H9 (cell line): ENCODE results near the gene CALCOCO1. TPM values are rescaled to one million over a fixed set of nuclear protein-coding genes. Genes with fewer than 3 reads are reported as not detected.

ENCODE experiments used
- DNase-seq: peaks from one replicate; pipeline ENCODE4 v3.0.0-alpha.2; 2017
- H2AFZ ChIP-seq: one replicate; pipeline ENCODE4 v1.6.1; 2013; ENCODE audit warnings: mild to moderate bottlenecking, low read length, control low read depth, moderate library complexity
- H2AK5ac ChIP-seq: 2 replicates; pipeline ENCODE4 v1.6.1; 2013; ENCODE audit warnings: low read length, control low read depth, mixed read lengths; ENCODE audit not compliant: insufficient read length
- H2BK120ac ChIP-seq: one replicate; pipeline ENCODE4 v1.6.1; 2013; ENCODE audit warnings: low read depth, mild to moderate bottlenecking, low read length, control low read depth, inconsistent platforms; ENCODE audit not compliant: poor library complexity, severe bottlenecking
- H2BK12ac ChIP-seq: 2 replicates; pipeline ENCODE4 v1.6.1; 2013; ENCODE audit warnings: low read length, control low read depth, mixed read lengths, low read depth; ENCODE audit not compliant: insufficient read length
- H2BK15ac ChIP-seq: 2 replicates; pipeline ENCODE4 v1.6.1; 2013; ENCODE audit warnings: low read depth, low read length, control low read depth
- H2BK20ac ChIP-seq: one replicate; pipeline ENCODE4 v1.6.1; 2013; ENCODE audit warnings: low read depth, mild to moderate bottlenecking, low read length, control low read depth, inconsistent platforms; ENCODE audit not compliant: poor library complexity, severe bottlenecking
- H2BK5ac ChIP-seq: 2 replicates; pipeline ENCODE4 v1.6.1; 2013; ENCODE audit warnings: low read length, control low read depth, mixed read lengths; ENCODE audit not compliant: insufficient read length
- H3K14ac ChIP-seq: 2 replicates; pipeline ENCODE4 v1.6.1; 2013; ENCODE audit warnings: low read length, control low read depth; ENCODE audit not compliant: insufficient read depth
- H3K18ac ChIP-seq: 2 replicates; pipeline ENCODE4 v1.6.1; 2013; ENCODE audit warnings: low read depth, mild to moderate bottlenecking, mixed read lengths, low read length, control low read depth; ENCODE audit not compliant: insufficient read length
- H3K23ac ChIP-seq: 2 replicates; pipeline ENCODE4 v1.6.1; 2013; ENCODE audit warnings: low read length, control low read depth, mixed read lengths, low read depth; ENCODE audit not compliant: insufficient read length
- H3K23me2 ChIP-seq: 2 replicates; pipeline ENCODE4 v1.6.1; 2013; ENCODE audit warnings: low read depth, mild to moderate bottlenecking, mixed read lengths, low read length, control low read depth; ENCODE audit not compliant: insufficient read length, poor library complexity, severe bottlenecking
- H3K27ac ChIP-seq: 2 replicates; pipeline ENCODE4 v1.5.1; 2013; ENCODE audit warnings: low read length, control low read depth, mixed read lengths, low read depth; ENCODE audit not compliant: insufficient read length
- H3K27me3 ChIP-seq: 2 replicates; pipeline ENCODE4 v1.6.1; 2013; ENCODE audit warnings: low read length, control low read depth, inconsistent platforms; ENCODE audit not compliant: insufficient read depth
- H3K4ac ChIP-seq: 2 replicates; pipeline ENCODE4 v1.6.1; 2013; ENCODE audit warnings: low read depth, mild to moderate bottlenecking, control low read depth, inconsistent platforms, low read length, moderate library complexity
- H3K4me1 ChIP-seq: 2 replicates; pipeline ENCODE4 v1.6.1; 2013; ENCODE audit warnings: low read length, control low read depth, inconsistent platforms; ENCODE audit not compliant: insufficient read depth
- H3K4me2 ChIP-seq: 2 replicates; pipeline ENCODE4 v1.6.1; 2013; ENCODE audit warnings: low read length, control low read depth, mixed read lengths; ENCODE audit not compliant: insufficient read length, insufficient read depth
- H3K56ac ChIP-seq: 2 replicates; pipeline ENCODE4 v1.6.1; 2013; ENCODE audit warnings: low read depth, mild to moderate bottlenecking, mixed read lengths, low read length, control low read depth; ENCODE audit not compliant: insufficient read length
- H3K79me1 ChIP-seq: 2 replicates; pipeline ENCODE4 v1.6.1; 2013; ENCODE audit warnings: low read depth, mild to moderate bottlenecking, moderate library complexity, low read length, control low read depth, inconsistent platforms; ENCODE audit not compliant: insufficient read depth, poor library complexity, severe bottlenecking
- H3K79me2 ChIP-seq: 2 replicates; pipeline ENCODE4 v1.6.1; 2013; ENCODE audit warnings: low read length, control low read depth, inconsistent platforms; ENCODE audit not compliant: insufficient read depth
- H3K9ac ChIP-seq: 2 replicates; pipeline ENCODE4 v1.6.1; 2013; ENCODE audit warnings: low read length, control low read depth, mixed read lengths; ENCODE audit not compliant: insufficient read length; ENCODE audit errors: extremely low read depth
- H3K9me3 ChIP-seq: one replicate; pipeline ENCODE4 v1.6.1; 2013; ENCODE audit warnings: low read depth, low read length, inconsistent platforms; ENCODE audit not compliant: control insufficient read depth
- H3T11ph ChIP-seq: one replicate; pipeline ENCODE4 v1.6.1; 2013; ENCODE audit warnings: mild to moderate bottlenecking, low read length, control low read depth, inconsistent platforms
- H4K20me1 ChIP-seq: one replicate; pipeline ENCODE4 v1.6.1; 2013; ENCODE audit not compliant: control insufficient read depth, insufficient read length, insufficient read depth
- H4K5ac ChIP-seq: 2 replicates; pipeline ENCODE4 v1.6.1; 2013; ENCODE audit warnings: low read depth, mild to moderate bottlenecking, mixed read lengths, low read length, control low read depth; ENCODE audit not compliant: insufficient read length
- H4K8ac ChIP-seq: replicated peaks from 2 replicates; pipeline ENCODE4 v1.6.1; 2013; ENCODE audit warnings: low read length, control low read depth, mixed read lengths, low read depth; ENCODE audit not compliant: insufficient read length
- H4K91ac ChIP-seq: 2 replicates; pipeline ENCODE4 v1.6.1; 2013; ENCODE audit warnings: low read depth, mild to moderate bottlenecking, moderate library complexity, mixed read lengths, low read length, control low read depth; ENCODE audit not compliant: insufficient read length
- H3K27ac Mint-ChIP-seq, 3 experiments: 2 replicates in 2 of 3; 3 replicates in 1 of 3; pipeline ENCODE4 v1.8.0; 2020 to 2021; ENCODE audit warnings: mixed read lengths in 3 of 3, mild to moderate bottlenecking in 1 of 3, moderate library complexity in 1 of 3
- H3K27me3 Mint-ChIP-seq: 2 replicates; pipeline ENCODE4 v1.8.0; 2021; ENCODE audit warnings: low read depth, mild to moderate bottlenecking, moderate library complexity, mixed read lengths
- H3K36me3 Mint-ChIP-seq, 3 experiments: 2 replicates in 2 of 3; 3 replicates in 1 of 3; pipeline ENCODE4 v1.8.0; 2020 to 2021; ENCODE audit warnings: low read depth in 3 of 3, mixed read lengths in 3 of 3; ENCODE audit not compliant: insufficient read depth in 1 of 3
- H3K4me1 Mint-ChIP-seq, 2 experiments: 2 replicates each; pipeline ENCODE4 v1.8.0; 2020; ENCODE audit warnings: mixed read lengths in 2 of 2
- H3K4me3 Mint-ChIP-seq, 2 experiments: 2 replicates in 1 of 2; 3 replicates in 1 of 2; pipeline ENCODE4 v1.8.0; 2020 to 2021; ENCODE audit warnings: mild to moderate bottlenecking in 2 of 2, mixed read lengths in 2 of 2, moderate library complexity in 1 of 2
- H3K9me3 Mint-ChIP-seq, 2 experiments: 2 replicates in 1 of 2; 3 replicates in 1 of 2; pipeline ENCODE4 v1.8.0; 2020; ENCODE audit warnings: mild to moderate bottlenecking in 2 of 2, mixed read lengths in 2 of 2, moderate library complexity in 1 of 2
- total RNA-seq: library from RNA; stranded (reverse); gene quantifications from 2 replicates; pipeline ENCODE4 v1.2.1, GENCODE V29; 2021
- TF ChIP-seq, protein P1 (sequence below): fragments of 200-600 bp; sonication (generic); conservative IDR thresholded peaks from 3 replicates; pipeline ENCODE4 v1.8.0; 2021; ENCODE audit warnings: antibody characterized with exemption, mild to moderate bottlenecking

Gene CALCOCO1
- total RNA-seq, 1 experiment from 2014 or later = 22.3 TPM

DNA sequence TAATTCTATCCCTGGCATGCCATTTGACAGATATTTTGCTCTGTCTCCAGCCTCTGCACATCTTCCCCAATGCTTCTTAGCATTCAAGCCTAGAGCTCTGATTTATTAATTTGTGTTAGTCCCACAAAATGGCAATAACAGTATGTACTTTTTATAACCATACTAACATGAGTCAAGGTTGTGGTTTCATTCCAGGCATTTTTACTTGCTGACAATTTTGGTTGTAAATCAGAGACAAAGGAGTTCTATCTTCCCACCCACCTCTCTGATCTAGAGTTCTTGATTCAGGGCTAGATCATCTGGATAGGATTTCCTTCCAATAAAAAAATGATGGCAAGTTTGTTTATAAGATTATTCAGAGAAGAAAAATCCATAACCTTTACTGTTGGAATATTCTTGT, 43.0 kb upstream of the CALCOCO1 start:
- H3K9ac ChIP-seq = no peak overlapping the region
- no peak overlapping the region for H3K14ac ChIP-seq
- H3K27ac ChIP-seq = no peak overlapping the region
- no peaks in the 10 kb centered on the region for H3K36me3 Mint-ChIP-seq
- H3K27me3 ChIP-seq = no peaks in the 10 kb centered on the region; the same call in 1 of the 2 replicates
- no peak overlapping the region for H2AFZ ChIP-seq
- H3K27me3 Mint-ChIP-seq = peaks cover 74% of the 10 kb centered on the region
- no peak overlapping the region for H3K56ac ChIP-seq
- no peak overlapping the region for H3K4me2 ChIP-seq
- no peak overlapping the region for H2AK5ac ChIP-seq
- no peak overlapping the region for H2BK120ac ChIP-seq
- no peaks in the 10 kb centered on the region; the same call in 1 of the 2 replicates for H3K79me2 ChIP-seq
- no peaks in the 10 kb centered on the region for H3K9me3 Mint-ChIP-seq
- DNase-seq = no peak
- H3K79me1 ChIP-seq = no peaks in the 10 kb centered on the region
- no peak overlapping the region for H3K18ac ChIP-seq
- H3K4ac ChIP-seq = no peak overlapping the region
- no peaks in the 10 kb centered on the region for H4K20me1 ChIP-seq
- H2BK15ac ChIP-seq = no peak overlapping the region
- H3K27ac Mint-ChIP-seq = no peak overlapping the region
- H3K4me1 ChIP-seq = no peaks in the 10 kb centered on the region
- TF ChIP-seq, protein P1, sequence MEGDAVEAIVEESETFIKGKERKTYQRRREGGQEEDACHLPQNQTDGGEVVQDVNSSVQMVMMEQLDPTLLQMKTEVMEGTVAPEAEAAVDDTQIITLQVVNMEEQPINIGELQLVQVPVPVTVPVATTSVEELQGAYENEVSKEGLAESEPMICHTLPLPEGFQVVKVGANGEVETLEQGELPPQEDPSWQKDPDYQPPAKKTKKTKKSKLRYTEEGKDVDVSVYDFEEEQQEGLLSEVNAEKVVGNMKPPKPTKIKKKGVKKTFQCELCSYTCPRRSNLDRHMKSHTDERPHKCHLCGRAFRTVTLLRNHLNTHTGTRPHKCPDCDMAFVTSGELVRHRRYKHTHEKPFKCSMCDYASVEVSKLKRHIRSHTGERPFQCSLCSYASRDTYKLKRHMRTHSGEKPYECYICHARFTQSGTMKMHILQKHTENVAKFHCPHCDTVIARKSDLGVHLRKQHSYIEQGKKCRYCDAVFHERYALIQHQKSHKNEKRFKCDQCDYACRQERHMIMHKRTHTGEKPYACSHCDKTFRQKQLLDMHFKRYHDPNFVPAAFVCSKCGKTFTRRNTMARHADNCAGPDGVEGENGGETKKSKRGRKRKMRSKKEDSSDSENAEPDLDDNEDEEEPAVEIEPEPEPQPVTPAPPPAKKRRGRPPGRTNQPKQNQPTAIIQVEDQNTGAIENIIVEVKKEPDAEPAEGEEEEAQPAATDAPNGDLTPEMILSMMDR = no peak
- no peak overlapping the region for H2BK5ac ChIP-seq
- no peaks in the 10 kb centered on the region for H3K4me1 Mint-ChIP-seq
- no peak overlapping the region for H2BK12ac ChIP-seq
- H4K8ac ChIP-seq = no peak overlapping the region
- H3K9me3 ChIP-seq = no peaks in the 10 kb centered on the region
- no peak overlapping the region for H3T11ph ChIP-seq
- no peak overlapping the region for H4K91ac ChIP-seq
- no peak overlapping the region for H4K5ac ChIP-seq
- H3K23ac ChIP-seq = no peak overlapping the region
- no peak overlapping the region for H2BK20ac ChIP-seq
- no peaks in the 10 kb centered on the region for H3K23me2 ChIP-seq
- H3K4me3 Mint-ChIP-seq = no peak overlapping the region
